Measurements from ENCODE around the gene TNFRSF1B.

The TNFRSF1B gene

DNA sequence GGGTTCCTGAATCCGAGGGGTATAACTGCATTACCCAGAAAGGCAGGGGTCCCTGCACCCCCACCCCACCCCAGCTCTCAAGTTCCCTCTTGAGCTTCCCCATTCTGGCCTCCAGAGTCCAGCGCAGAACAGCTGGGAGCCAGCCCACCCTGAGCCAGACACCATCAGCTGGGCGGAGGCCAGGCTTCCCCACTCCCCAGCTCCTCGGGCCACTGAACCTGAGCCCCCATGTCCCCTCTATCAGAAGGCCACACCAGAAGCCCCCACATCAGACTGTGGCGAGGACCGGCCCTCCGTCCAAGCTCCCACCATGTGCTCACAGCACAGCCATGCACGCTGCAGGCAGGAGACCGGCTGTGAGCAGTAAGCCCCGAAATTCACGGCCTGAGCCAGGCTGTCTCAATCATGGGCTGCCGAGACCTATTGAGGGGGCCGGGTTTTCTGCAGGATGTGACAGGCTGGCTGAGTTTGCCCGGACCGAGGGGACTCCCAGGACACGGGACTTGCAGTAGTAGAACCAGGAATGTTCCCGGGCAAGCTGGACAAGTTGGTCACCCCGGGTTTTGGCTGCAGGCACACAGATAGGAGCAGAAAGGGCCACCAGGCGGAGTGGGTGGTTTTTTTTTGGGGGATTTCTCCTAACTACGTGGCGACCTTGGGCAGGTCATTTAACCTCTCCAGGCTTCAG, 25.5 kb upstream of the TNFRSF1B start:
- no peak for DNase-seq (ENCODE audit: low read depth in 2 of 3, low spot score in 1 of 3)

DNA sequence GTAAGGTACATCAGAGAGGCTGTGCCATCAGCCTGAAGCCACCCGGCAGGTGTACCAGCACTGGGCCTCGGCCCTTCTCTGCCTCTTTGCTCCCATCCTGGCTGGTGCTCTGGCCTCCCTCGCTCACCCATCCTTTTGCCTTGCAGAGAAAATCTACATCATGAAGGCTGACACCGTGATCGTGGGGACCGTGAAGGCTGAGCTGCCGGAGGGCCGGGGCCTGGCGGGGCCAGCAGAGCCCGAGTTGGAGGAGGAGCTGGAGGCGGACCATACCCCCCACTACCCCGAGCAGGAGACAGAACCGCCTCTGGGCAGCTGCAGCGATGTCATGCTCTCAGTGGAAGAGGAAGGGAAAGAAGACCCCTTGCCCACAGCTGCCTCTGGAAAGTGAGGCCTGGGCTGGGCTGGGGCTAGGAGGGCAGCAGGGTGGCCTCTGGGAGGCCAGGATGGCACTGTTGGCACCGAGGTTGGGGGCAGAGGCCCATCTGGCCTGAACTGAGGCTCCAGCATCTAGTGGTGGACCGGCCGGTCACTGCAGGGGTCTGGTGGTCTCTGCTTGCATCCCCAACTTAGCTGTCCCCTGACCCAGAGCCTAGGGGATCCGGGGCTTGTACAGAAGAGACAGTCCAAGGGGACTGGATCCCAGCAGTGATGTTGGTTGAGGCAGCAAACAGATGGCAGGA, 24.5 kb upstream of the TNFRSF1B start:
- DNase-seq (ENCODE audit: low read depth in 2 of 3, low spot score in 1 of 3) = no peak

- no peak for DNase-seq (ENCODE audit: low read depth in 2 of 3, low spot score in 1 of 3)
Measured at GRCh38 chr1:12142891-12143630, 23.7 kb upstream of the TNFRSF1B start.

- no peak for DNase-seq (ENCODE audit: low read depth in 2 of 3, low spot score in 1 of 3)
Measured at GRCh38 chr1:12143631-12144155, 23.1 kb upstream of the TNFRSF1B start.

DNA sequence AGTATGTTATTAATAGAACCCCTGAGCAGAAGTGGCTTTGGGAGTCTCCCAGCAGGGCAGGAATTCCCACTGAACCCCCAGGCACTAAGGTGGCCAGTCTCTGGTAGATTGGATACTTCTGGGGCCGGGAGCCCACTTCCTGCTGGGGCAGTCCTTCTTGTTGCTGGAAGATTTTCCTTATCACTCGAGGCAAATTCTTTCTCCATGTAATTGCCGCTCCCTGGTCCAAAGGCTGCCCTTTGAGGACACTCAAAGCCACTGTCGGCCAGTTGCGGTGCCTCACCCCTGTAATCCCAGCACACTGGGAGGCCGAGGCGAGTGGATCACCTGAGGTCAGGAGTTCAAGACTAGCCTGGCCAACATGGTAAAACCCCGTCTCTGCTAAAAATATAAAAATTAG, 22.6 kb upstream of the TNFRSF1B start:
- DNase-seq (ENCODE audit: low read depth in 2 of 3, low spot score in 1 of 3) = no peak

DNA sequence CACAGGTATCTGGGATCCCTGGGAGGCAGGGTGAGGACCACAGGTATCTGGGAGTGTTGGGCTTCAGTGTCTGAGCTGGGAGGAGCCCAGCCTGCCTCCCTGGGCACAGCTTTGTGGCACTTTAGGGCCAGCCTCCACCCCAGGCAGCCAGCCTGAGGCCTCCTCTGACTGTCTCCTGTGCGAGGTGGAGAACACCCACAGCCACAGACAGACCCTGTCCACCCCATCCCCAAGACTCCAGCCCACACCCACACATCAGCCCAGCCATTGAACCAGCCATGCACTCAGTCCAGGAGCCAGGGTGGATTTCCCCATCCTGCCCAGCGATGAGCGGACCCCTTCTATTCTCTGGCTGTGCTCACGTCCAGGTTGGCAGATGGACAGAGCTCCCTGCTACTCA, 21.8 kb upstream of the TNFRSF1B start:
- no peak for DNase-seq (ENCODE audit: low read depth in 2 of 3, low spot score in 1 of 3)

DNA sequence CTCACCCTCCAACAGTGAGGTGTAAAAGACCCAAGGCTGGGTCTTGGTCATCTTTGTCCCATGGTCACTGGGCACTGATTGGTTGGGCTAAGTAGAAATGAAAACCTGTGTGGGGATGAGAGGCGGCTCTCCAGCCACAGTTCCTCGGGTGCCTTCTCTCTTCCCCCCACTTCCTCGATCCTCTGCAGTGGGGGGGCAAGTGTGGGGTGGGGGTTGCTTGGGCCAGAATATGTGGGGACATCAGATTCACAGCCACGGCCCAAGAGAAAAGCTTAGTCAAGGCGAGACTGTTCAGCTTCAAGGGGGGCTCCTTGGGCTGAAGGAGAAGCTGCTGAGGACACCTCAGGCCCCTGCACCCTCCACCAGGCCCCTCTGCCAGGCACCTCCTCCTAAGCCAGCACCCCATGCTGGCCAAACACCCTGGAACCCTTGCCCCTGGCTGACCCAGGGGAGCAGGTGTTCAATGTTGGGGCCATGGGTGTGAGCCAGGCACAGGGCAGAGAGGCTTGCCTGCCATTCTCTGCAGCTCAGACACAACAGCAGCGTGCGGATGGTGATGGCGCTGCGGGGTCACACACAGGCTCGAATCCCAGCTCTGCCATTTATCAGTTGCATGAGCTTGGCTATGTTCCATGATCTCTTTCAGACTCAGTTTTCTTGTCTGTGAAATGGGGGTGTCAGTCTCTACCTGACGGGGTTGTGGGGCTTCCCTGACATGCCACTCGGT, 21.0 kb upstream of the TNFRSF1B start:
- no peak for DNase-seq (ENCODE audit: low read depth in 2 of 3, low spot score in 1 of 3)

DNA sequence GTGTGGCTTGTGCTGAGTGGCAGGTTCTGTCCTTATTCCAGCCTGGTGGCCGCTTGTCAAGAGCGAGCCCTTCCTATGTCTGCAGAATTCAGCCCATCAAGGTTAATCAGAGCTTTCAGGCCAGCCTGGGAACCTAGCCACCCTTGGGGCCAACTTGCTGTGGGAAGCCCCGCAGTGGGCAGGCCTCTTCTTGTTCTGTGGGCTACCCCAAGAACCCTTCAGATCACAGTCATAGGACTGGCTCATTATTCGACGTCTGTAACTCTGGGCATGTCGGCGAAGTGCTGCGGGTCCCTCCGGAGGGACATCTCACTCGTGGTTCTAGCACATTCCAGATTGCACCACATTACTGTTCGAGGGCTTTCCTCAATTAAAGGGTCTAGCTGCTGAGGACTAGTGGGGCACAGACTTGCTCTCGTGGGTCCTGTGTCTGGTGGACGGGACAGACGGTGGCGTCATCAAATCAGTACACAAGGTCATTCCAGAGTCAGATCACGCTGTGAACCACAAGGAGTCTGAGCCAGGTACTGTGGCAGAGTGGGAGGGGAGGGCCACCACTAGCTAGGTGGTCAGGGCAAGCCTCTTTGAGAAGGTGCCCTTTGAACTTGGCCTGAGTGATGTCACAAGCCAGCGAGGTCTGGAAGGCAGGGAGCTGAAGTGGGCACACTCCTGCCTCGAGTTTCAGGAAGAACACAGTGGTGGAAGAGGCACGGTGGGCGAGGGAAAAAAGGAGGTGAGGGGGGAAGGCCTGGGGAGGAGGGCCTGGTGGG, 20.3 kb upstream of the TNFRSF1B start:
- no peak for DNase-seq (ENCODE audit: low read depth in 2 of 3, low spot score in 1 of 3)

GRCh38 chr1:12147201-12147701, 19.5 kb upstream of the TNFRSF1B start:
- DNase-seq (ENCODE audit: low read depth in 2 of 3, low spot score in 1 of 3) = no peak

GRCh38 chr1:12148160-12148957, 18.4 kb upstream of the TNFRSF1B start:
- no peak for DNase-seq (ENCODE audit: low read depth in 2 of 3, low spot score in 1 of 3)

GRCh38 chr1:12148958-12149790, 17.6 kb upstream of the TNFRSF1B start:
- DNase-seq (ENCODE audit: low read depth in 2 of 3, low spot score in 1 of 3) = no peak

- no peak for DNase-seq (ENCODE audit: low read depth in 2 of 3, low spot score in 1 of 3)
Measured at GRCh38 chr1:12149791-12150175, 17.0 kb upstream of the TNFRSF1B start.

- DNase-seq (ENCODE audit: low read depth in 2 of 3, low spot score in 1 of 3) = no peak
Measured at GRCh38 chr1:12150456-12151200, 16.2 kb upstream of the TNFRSF1B start.

DNA sequence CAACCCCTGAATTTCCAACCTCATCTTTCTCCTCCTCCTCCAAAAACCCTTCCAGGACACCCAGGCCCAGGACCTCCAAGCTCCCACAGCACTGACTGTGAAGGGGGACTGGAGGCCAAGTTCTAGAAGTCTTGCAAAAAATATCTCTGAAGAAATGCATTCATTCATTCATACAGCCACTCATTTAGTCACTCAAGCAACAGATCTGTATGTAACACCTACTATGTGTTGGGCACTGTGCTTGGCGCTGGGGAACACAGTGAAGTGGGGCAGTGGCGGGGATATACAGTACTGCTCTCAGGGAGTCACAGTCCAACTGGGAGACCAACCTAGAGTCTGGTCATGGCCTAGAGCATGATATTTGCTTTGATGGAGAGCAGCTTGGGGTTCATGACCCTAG, 15.3 kb upstream of the TNFRSF1B start:
- DNase-seq (ENCODE audit: low read depth in 2 of 3, low spot score in 1 of 3) = no peak

GRCh38 chr1:12152113-12152891, 14.5 kb upstream of the TNFRSF1B start:
- no peak for DNase-seq (ENCODE audit: low read depth in 2 of 3, low spot score in 1 of 3)

DNA sequence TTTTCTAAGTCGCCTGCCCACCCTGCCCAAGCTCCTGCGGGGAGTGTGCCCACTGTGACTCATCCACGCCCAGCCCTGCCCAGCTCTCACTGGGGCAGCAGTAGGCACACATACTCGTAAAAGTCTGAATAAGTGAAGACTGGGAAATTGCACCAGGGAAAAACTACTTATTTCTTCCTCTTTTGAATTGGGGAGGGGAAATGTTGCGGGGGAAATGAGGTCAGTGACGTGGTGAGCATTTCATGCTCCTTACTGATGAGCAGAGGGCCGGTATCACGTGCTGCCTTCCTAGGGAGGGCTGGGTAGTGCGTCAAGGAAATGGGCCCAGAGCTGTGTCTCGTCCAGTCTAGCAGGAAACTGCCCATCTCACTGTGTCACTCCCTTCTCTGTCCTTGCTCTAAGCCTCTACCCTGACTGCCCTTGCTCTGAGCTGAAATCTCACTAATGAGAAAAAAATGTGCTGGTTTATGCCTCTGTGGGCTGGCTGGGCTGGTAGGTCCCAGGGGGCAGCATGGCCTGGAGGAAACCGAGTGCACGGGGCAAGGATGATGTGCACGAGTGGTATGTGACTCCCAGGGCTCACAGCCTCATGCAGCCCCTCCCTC, 13.5 kb upstream of the TNFRSF1B start:
- DNase-seq (ENCODE audit: low read depth in 2 of 3, low spot score in 1 of 3) = no peak

- no peak for DNase-seq (ENCODE audit: low read depth in 2 of 3, low spot score in 1 of 3)
Measured at GRCh38 chr1:12155328-12155727, 11.5 kb upstream of the TNFRSF1B start.

Data from stimulated activated CD4-positive, alpha-beta T cell treated with anti-CD3 and anti-CD28 coated beads, Interleukin-12 subunit alpha, Interleukin-12 subunit beta, amount 100 ng/mL, for 48 hours (primary cell).